Measurements from ENCODE around the gene AKAP8L. TPM values are rescaled to one million over a fixed set of nuclear protein-coding genes. Genes with fewer than 3 reads are reported as not detected.

The AKAP8L gene
- total and polyA plus RNA-seq, 9 donors: 52.8 to 84.5 (median 70.1) TPM

- Histone ChIP-seq H3K4me1 (ENCODE audit: control insufficient read depth, insufficient read depth, low read length) (peaks cover 31% of the 10 kb centered on the region), H3K4me3 (ENCODE audit: low read length) (peak overlapping the region; percentile 85), H3K27me3 (ENCODE audit: control insufficient read depth, insufficient read depth, low read length) (no peaks in the 10 kb centered on the region), H3K36me3 (ENCODE audit: control insufficient read depth, insufficient read depth, low read length) (peaks cover 23% of the 10 kb centered on the region), H3K27ac (ENCODE audit: low read length) (peak overlapping the region; percentile 97), H3K9me3 (replicated peaks; ENCODE audit: control insufficient read depth, low read depth, low read length) (no peaks in the 10 kb centered on the region)
- DNase-seq: no peak
- WGBS (ENCODE audit: insufficient coverage): 22% methylated on average over 3 of the region's 8 CpGs
These were observed 14.8 kb upstream of the AKAP8L start for GRCh38 chr19:15433519-15434069.

DNA sequence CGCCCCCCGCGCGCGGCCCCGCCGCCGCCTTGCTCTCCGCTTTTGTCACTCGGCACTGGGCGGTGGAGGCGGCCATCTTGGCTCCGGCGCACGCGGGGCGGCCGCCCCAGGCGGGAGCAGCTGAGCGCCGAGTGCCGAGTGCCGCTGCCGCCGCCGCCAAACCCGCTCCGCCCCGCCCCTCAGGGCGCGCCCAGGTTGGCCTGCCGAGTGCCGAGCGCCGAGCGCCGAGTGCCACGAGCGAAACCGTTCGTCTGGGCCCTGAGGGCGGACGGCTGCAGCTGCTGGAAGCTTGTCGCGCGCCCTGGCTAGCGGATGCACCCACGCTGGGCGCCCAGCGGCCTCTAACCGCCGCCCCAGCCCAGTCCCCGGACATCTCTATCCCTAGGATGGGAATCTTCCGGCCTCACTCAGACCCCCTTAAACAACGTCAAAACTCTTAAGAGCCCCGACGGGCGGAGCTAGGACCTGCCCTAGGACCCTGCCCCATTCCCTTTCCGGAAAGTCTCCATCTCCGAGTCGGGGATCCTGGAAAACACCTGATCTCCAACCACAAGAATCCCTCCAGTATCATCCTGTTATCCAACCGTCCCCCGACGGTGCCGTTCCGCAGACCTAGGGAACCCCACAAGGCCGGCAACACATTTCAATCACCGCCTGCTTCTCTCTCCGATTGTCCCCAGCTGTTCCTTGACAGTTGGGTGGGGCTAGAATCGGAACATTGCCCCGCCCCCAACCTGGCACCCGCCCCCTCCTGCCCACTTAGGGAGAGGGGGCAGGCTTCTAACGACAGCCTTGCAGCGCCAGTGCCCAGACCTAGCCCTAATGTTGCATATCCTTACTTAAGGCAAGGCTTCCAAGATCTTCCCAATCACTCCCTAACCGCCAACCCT lies 14.1 kb upstream of the AKAP8L start:
- under 1% methylated on average over 65 of the region's 75 CpGs for WGBS (ENCODE audit: insufficient coverage)
- H3K9me3 ChIP-seq (replicated peaks; ENCODE audit: control insufficient read depth, low read depth, low read length): no peaks in the 10 kb centered on the region
- peak; percentile 98 for DNase-seq
- H3K4me1 ChIP-seq (ENCODE audit: control insufficient read depth, insufficient read depth, low read length): peaks cover 31% of the 10 kb centered on the region
- H3K36me3 ChIP-seq (ENCODE audit: control insufficient read depth, insufficient read depth, low read length): peaks cover 25% of the 10 kb centered on the region
- H3K27ac ChIP-seq (ENCODE audit: low read length): peak overlapping the region; percentile 97
- H3K27me3 ChIP-seq (ENCODE audit: control insufficient read depth, insufficient read depth, low read length): no peaks in the 10 kb centered on the region
- peak overlapping the region; percentile 85 for H3K4me3 ChIP-seq (ENCODE audit: low read length)

DNA sequence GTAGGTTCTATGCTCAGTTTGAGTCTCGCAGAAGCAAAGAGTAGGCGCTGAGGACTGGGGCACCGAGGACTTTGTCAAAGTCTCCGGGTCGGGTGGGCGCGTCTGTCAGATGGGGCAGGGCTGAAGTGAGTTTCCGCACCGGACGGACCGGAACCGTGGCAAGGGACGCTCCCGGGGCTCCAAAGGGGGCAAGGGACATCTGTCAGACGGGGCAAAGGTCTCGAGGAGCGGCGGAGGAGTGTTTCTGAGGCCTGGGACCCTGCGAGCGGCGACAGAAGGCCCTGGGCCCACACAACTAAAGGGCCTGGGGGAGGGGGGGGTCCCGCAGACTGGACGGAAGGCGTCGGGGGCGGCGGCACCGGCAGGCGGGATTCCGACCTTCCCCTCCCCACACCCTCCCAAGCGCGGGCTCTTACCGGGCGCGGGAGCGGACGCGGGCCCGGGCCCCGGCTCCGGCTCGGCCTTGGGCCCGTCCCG lies 13.3 kb upstream of the AKAP8L start:
- Histone ChIP-seq H3K36me3 (ENCODE audit: control insufficient read depth, insufficient read depth, low read length) (peaks cover 33% of the 10 kb centered on the region), H3K9me3 (replicated peaks; ENCODE audit: control insufficient read depth, low read depth, low read length) (no peaks in the 10 kb centered on the region), H3K27me3 (ENCODE audit: control insufficient read depth, insufficient read depth, low read length) (no peaks in the 10 kb centered on the region), H3K4me1 (ENCODE audit: control insufficient read depth, insufficient read depth, low read length) (peaks cover 31% of the 10 kb centered on the region), H3K27ac (ENCODE audit: low read length) (peak overlapping the region; percentile 83), H3K4me3 (ENCODE audit: low read length) (peak overlapping the region; percentile 68)
- no peak for DNase-seq
- WGBS (ENCODE audit: insufficient coverage): under 1% methylated on average over 34 of the region's 44 CpGs

GRCh38 chr19:15431396-15432017 lies 12.7 kb upstream of the AKAP8L start:
- Histone ChIP-seq H3K4me1 (ENCODE audit: control insufficient read depth, insufficient read depth, low read length) (peaks cover 31% of the 10 kb centered on the region), H3K27ac (ENCODE audit: low read length) (peak overlapping the region; percentile 83), H3K36me3 (ENCODE audit: control insufficient read depth, insufficient read depth, low read length) (peaks cover 39% of the 10 kb centered on the region), H3K9me3 (replicated peaks; ENCODE audit: control insufficient read depth, low read depth, low read length) (no peaks in the 10 kb centered on the region), H3K4me3 (ENCODE audit: low read length) (peak overlapping the region; percentile 68), H3K27me3 (ENCODE audit: control insufficient read depth, insufficient read depth, low read length) (no peaks in the 10 kb centered on the region)
- 26% methylated on average over 6 of the region's 7 CpGs for WGBS (ENCODE audit: insufficient coverage)
- DNase-seq: no peak

DNA sequence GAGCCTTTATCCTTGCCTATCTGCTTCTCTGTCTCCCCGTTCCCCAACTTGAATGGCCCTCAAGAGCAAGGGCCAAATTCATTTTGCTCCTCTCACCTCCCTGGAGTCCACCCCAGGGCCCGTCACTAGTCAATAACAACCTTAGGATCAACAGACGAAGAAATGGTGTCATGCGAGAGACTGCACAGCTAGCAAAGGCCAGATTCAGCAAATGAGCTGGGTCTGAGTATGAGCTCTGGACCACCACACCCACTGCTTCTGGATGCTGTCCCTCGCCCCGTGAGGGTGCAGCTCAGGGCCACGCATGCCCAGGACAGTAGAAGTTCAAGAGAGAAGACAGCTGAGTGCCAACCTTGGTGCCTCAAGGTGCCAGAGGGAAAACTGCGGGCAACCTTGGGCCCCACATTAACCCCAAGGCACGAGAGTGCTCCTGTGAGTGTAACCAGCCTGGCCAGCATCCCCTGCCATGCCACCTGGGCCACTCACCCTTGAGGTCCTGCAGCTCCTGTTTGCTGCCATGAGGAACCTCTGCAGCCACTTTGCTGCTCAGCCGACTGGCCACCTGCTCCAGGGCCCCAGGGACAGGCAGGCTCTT lies 11.8 kb upstream of the AKAP8L start:
- peak overlapping the region; percentile 68 for H3K4me3 ChIP-seq (ENCODE audit: low read length)
- no peak for DNase-seq
- WGBS (ENCODE audit: insufficient coverage): 85% methylated on average over 9 of the region's 10 CpGs
- H3K36me3 ChIP-seq (ENCODE audit: control insufficient read depth, insufficient read depth, low read length): peaks cover 46% of the 10 kb centered on the region
- no peak overlapping the region for H3K27ac ChIP-seq (ENCODE audit: low read length)
- H3K27me3 ChIP-seq (ENCODE audit: control insufficient read depth, insufficient read depth, low read length): no peaks in the 10 kb centered on the region
- H3K9me3 ChIP-seq (replicated peaks; ENCODE audit: control insufficient read depth, low read depth, low read length): no peaks in the 10 kb centered on the region
- H3K4me1 ChIP-seq (ENCODE audit: control insufficient read depth, insufficient read depth, low read length): peaks cover 31% of the 10 kb centered on the region

GRCh38 chr19:15429825-15430467 lies 11.2 kb upstream of the AKAP8L start:
- H3K9me3 ChIP-seq (replicated peaks; ENCODE audit: control insufficient read depth, low read depth, low read length): no peaks in the 10 kb centered on the region
- DNase-seq: no peak
- H3K27ac ChIP-seq (ENCODE audit: low read length): no peak overlapping the region
- WGBS (ENCODE audit: insufficient coverage): 86% methylated on average over 23 of the region's 24 CpGs
- H3K27me3 ChIP-seq (ENCODE audit: control insufficient read depth, insufficient read depth, low read length): no peaks in the 10 kb centered on the region
- no peak overlapping the region for H3K4me3 ChIP-seq (ENCODE audit: low read length)
- peaks cover 50% of the 10 kb centered on the region for H3K36me3 ChIP-seq (ENCODE audit: control insufficient read depth, insufficient read depth, low read length)
- peaks cover 31% of the 10 kb centered on the region for H3K4me1 ChIP-seq (ENCODE audit: control insufficient read depth, insufficient read depth, low read length)

DNA sequence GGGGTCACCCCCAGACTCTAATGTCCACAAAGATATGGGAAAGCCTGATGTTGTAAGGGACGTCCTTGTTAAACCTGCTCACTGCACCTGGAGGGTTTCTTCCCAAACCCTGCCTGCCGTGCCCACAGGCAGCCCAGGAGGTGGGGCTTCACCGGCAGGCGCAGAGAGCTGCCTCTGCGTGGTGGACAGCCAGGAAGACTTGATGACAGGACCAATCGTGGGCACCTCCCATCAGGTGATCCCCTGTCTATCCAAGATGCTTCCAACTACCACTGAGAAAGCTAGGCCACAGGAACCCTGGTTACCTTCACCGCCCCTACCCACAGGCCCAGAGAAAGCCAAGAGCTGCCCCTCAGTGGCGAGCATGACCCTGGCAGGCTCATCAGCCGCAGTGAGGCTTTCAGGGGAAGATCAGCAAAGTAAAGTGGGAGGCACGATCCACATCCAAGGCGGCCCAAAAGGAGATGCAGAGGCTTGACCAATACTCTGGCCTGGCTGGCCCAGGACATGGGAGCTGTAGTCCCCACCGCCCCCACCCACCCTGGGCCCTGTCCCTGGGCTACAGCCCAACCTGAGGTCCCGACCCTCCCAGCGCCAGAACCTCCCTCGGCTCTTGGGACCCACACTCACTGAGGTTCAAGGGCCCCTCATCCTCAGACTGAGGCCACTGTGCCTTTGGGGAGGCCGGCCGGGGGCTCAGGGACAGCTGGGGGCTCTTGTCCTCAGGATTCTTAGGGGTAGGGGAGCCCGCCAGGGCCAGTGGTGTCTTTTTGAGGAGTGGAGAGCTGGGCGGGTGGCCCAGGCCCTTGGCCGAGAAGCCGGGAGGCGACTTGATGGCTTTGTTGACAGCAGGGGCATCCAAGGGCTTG lies 10.4 kb upstream of the AKAP8L start:
- Histone ChIP-seq H3K4me3 (ENCODE audit: low read length) (no peak overlapping the region), H3K27me3 (ENCODE audit: control insufficient read depth, insufficient read depth, low read length) (no peaks in the 10 kb centered on the region), H3K4me1 (ENCODE audit: control insufficient read depth, insufficient read depth, low read length) (peaks cover 31% of the 10 kb centered on the region), H3K9me3 (replicated peaks; ENCODE audit: control insufficient read depth, low read depth, low read length) (no peaks in the 10 kb centered on the region), H3K36me3 (ENCODE audit: control insufficient read depth, insufficient read depth, low read length) (peaks cover 56% of the 10 kb centered on the region), H3K27ac (ENCODE audit: low read length) (no peak overlapping the region)
- DNase-seq: no peak
- WGBS (ENCODE audit: insufficient coverage): 86% methylated on average over 19 of the region's 22 CpGs

- Histone ChIP-seq H3K9me3 (replicated peaks; ENCODE audit: control insufficient read depth, low read depth, low read length) (peaks cover 5% of the 10 kb centered on the region), H3K4me1 (ENCODE audit: control insufficient read depth, insufficient read depth, low read length) (peaks cover 23% of the 10 kb centered on the region), H3K4me3 (ENCODE audit: low read length) (no peak overlapping the region), H3K27me3 (ENCODE audit: control insufficient read depth, insufficient read depth, low read length) (no peaks in the 10 kb centered on the region), H3K27ac (ENCODE audit: low read length) (no peak overlapping the region), H3K36me3 (ENCODE audit: control insufficient read depth, insufficient read depth, low read length) (peaks cover 68% of the 10 kb centered on the region)
- 90% methylated on average over 35 of the region's 35 CpGs for WGBS (ENCODE audit: insufficient coverage)
- DNase-seq: no peak
These were observed 9.2 kb upstream of the AKAP8L start for GRCh38 chr19:15427991-15428471.

GRCh38 chr19:15427350-15427700 lies 8.5 kb upstream of the AKAP8L start:
- peaks cover 5% of the 10 kb centered on the region for H3K9me3 ChIP-seq (replicated peaks; ENCODE audit: control insufficient read depth, low read depth, low read length)
- H3K27me3 ChIP-seq (ENCODE audit: control insufficient read depth, insufficient read depth, low read length): no peaks in the 10 kb centered on the region
- no peak for DNase-seq
- H3K4me1 ChIP-seq (ENCODE audit: control insufficient read depth, insufficient read depth, low read length): peaks cover 27% of the 10 kb centered on the region
- H3K4me3 ChIP-seq (ENCODE audit: low read length): no peak overlapping the region
- H3K27ac ChIP-seq (ENCODE audit: low read length): no peak overlapping the region
- H3K36me3 ChIP-seq (ENCODE audit: control insufficient read depth, insufficient read depth, low read length): peaks cover 75% of the 10 kb centered on the region
- WGBS (ENCODE audit: insufficient coverage): 94% methylated on average over 25 of the region's 25 CpGs

All from muscle of leg (tissue), 11 donors.